GM18907 (cell line): Measurements from ENCODE around the gene RTCA.

Experiments used
- ATAC-seq: cut with Tn5 transposase; IDR thresholded peaks from one replicate; pipeline ENCODE4 v1.9.1; 2021; ENCODE audit warnings: mild to moderate bottlenecking, moderate library complexity; ENCODE audit not compliant: unreplicated experiment

The RTCA gene

DNA sequence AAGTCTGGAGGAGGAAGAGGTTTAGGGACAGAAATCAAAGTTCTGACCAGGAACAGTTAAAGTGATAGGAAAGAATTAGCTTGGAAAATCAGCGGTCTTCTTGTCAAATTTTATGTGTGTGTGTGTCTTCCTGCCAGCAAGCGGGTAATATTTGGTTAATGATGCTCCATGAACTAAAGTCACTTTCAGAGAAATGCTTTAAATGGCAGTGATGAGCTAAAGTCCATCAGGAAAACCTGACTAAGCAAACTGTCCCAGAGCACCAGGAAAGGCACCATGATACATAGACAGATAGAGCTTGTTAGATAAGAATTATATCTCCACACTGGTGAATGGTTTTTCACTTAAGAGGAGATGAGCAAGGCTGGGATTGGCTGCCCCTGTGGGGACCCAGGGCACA, 76.3 kb downstream of the RTCA start:
- ATAC-seq, result no peak
